Measurements from ENCODE around the gene NUFIP2. TPM values are rescaled to one million over a fixed set of nuclear protein-coding genes. Genes with fewer than 3 reads are reported as not detected.
A peak's percentile ranks its signal among the peaks of the same experiment; 100 is the strongest.
"Not testable (repeated sequence)": the region's sequence is repeated elsewhere in the genome, so short reads cannot be mapped to it uniquely, and the experiment has no call there.

The NUFIP2 gene
- total and polyA plus RNA-seq, 4 donors, result 10.2 to 71.6 (median 29.6) TPM

GRCh38 chr17:29233301-29233700 is 60.6 kb downstream of the NUFIP2 start:
- Histone ChIP-seq H3K27me3 (ENCODE audit: control insufficient read depth in 3 of 3, insufficient read depth in 3 of 3, low read length in 2 of 3) (peaks cover 0 to 2% (median 0%) of the 10 kb centered on the region in 3 donors), H3K36me3 (ENCODE audit: control insufficient read depth in 4 of 4, insufficient read depth in 4 of 4, low read length in 4 of 4) (no peaks in the 10 kb centered on the region), H3K4me3 (no peak overlapping the region), H3K4me1 (ENCODE audit: control insufficient read depth in 5 of 5, insufficient read depth in 5 of 5, low read length in 5 of 5) (no peaks in the 10 kb centered on the region), H3K9me3 (ENCODE audit: control insufficient read depth in 4 of 4, insufficient read depth in 3 of 4, low read length in 3 of 4) (no peaks in the 10 kb centered on the region), H3K9ac (ENCODE audit: insufficient read depth in 1 of 2, low read length in 2 of 2) (no peak overlapping the region), H3K27ac (ENCODE audit: low read depth in 1 of 2, low read length in 1 of 2) (no peak overlapping the region)
- ATAC-seq (ENCODE audit: insufficient read depth, low FRiP score), result no peak
- TF ChIP-seq CTCF (IDR thresholded peaks at IDR 0.05; ENCODE audit: control extremely low read depth, extremely low read depth), result no peak
- 80 to 87% methylated on average over 1 of the region's 1 CpG for WGBS, 2 donors
- no peak for DNase-seq

- ATAC-seq (ENCODE audit: insufficient read depth, low FRiP score), result no peak
- H3K9me3 ChIP-seq (ENCODE audit: control insufficient read depth in 4 of 4, insufficient read depth in 3 of 4, low read length in 3 of 4), result no peaks in the 10 kb centered on the region
- H3K27me3 ChIP-seq (ENCODE audit: control insufficient read depth in 3 of 3, insufficient read depth in 3 of 3, low read length in 2 of 3), result no peaks in the 10 kb centered on the region
- H3K4me3 ChIP-seq, result no peak overlapping the region
- H3K9ac ChIP-seq (ENCODE audit: insufficient read depth in 1 of 2, low read length in 2 of 2), result no peak overlapping the region
- no peak overlapping the region for H3K27ac ChIP-seq (ENCODE audit: low read depth in 1 of 2, low read length in 1 of 2)
- H3K4me1 ChIP-seq (ENCODE audit: control insufficient read depth in 5 of 5, insufficient read depth in 5 of 5, low read length in 5 of 5), result no peaks in the 10 kb centered on the region
- no peak for DNase-seq
- no peaks in the 10 kb centered on the region for H3K36me3 ChIP-seq (ENCODE audit: control insufficient read depth in 4 of 4, insufficient read depth in 4 of 4, low read length in 4 of 4)
- TF ChIP-seq CTCF (IDR thresholded peaks at IDR 0.05; ENCODE audit: control extremely low read depth, extremely low read depth), result no peak
Observed at GRCh38 chr17:29225396-29225795, 68.6 kb downstream of the NUFIP2 start.

GRCh38 chr17:29221338-29221737 is 72.6 kb downstream of the NUFIP2 start:
- not testable (repeated sequence) for H3K27me3 ChIP-seq (ENCODE audit: control insufficient read depth in 3 of 3, insufficient read depth in 3 of 3, low read length in 2 of 3); H3K4me1 ChIP-seq (ENCODE audit: control insufficient read depth in 5 of 5, insufficient read depth in 5 of 5, low read length in 5 of 5); H3K27ac ChIP-seq (ENCODE audit: low read depth in 1 of 2, low read length in 1 of 2); H3K36me3 ChIP-seq (ENCODE audit: control insufficient read depth in 4 of 4, insufficient read depth in 4 of 4, low read length in 4 of 4); DNase-seq; H3K4me3 ChIP-seq; H3K9me3 ChIP-seq (ENCODE audit: control insufficient read depth in 4 of 4, insufficient read depth in 3 of 4, low read length in 3 of 4); ATAC-seq (ENCODE audit: insufficient read depth, low FRiP score); H3K9ac ChIP-seq (ENCODE audit: insufficient read depth in 1 of 2, low read length in 2 of 2)
- 94 to 96% methylated on average over 11 of the region's 11 CpGs for WGBS, 2 donors

- Histone ChIP-seq H3K4me3 (no peak overlapping the region), H3K9ac (ENCODE audit: insufficient read depth in 1 of 2, low read length in 2 of 2) (no peak overlapping the region)
- DNase-seq, result peak; percentile 91 to 95 (median 93)
Observed at GRCh38 chr17:29219378-29220047, 74.4 kb downstream of the NUFIP2 start.

More at GRCh38 chr17:29219378-29220047, 74.4 kb downstream of the NUFIP2 start:
- 16 to 21% methylated on average over 14 of the region's 14 CpGs for WGBS, 2 donors
- Histone ChIP-seq H3K36me3 (ENCODE audit: control insufficient read depth in 4 of 4, insufficient read depth in 4 of 4, low read length in 4 of 4) (no peaks in the 10 kb centered on the region), H3K27me3 (ENCODE audit: control insufficient read depth in 3 of 3, insufficient read depth in 3 of 3, low read length in 2 of 3) (peaks cover 0 to 3% (median 0%) of the 10 kb centered on the region in 3 donors), H3K4me1 (ENCODE audit: control insufficient read depth in 5 of 5, insufficient read depth in 5 of 5, low read length in 5 of 5) (peaks cover 0 to 2% (median 0%) of the 10 kb centered on the region in 5 donors), H3K27ac (ENCODE audit: low read depth in 1 of 2, low read length in 1 of 2) (no peak overlapping the region), H3K9me3 (ENCODE audit: control insufficient read depth in 4 of 4, insufficient read depth in 3 of 4, low read length in 3 of 4) (no peaks in the 10 kb centered on the region)
- ATAC-seq (ENCODE audit: insufficient read depth, low FRiP score), result peak; percentile 83
- peak; percentile 94 for TF ChIP-seq CTCF (IDR thresholded peaks at IDR 0.05; ENCODE audit: control extremely low read depth, extremely low read depth)

Measured in lung (tissue), 12 donors.